Metanephros (tissue), 2 donors: ENCODE measurements around the gene BSN. TPM values are rescaled to one million over a fixed set of nuclear protein-coding genes. Genes with fewer than 3 reads are reported as not detected.

Experiments
- small RNA-seq: library from RNA; depleted of rRNA; stranded (forward); fragments of <200 nt; gene quantifications from one replicate; pipeline ENCODE3, GENCODE V24; 2014; ENCODE audit warnings: low replicate concordance
- total RNA-seq: library from RNA; depleted of rRNA; stranded (reverse); fragments of >200 nt; gene quantifications from one replicate; pipeline ENCODE4 v1.2.3, GENCODE V29; 2014

The BSN gene
- 1.5 TPM for total RNA-seq

GRCh38 chr3:49553692-49554632 is at the start of gene BSN:
TSS of gene BSN (plus strand) at chr3:49554477. CDS start at chr3:49554603, 126 bp downstream.

DNA sequence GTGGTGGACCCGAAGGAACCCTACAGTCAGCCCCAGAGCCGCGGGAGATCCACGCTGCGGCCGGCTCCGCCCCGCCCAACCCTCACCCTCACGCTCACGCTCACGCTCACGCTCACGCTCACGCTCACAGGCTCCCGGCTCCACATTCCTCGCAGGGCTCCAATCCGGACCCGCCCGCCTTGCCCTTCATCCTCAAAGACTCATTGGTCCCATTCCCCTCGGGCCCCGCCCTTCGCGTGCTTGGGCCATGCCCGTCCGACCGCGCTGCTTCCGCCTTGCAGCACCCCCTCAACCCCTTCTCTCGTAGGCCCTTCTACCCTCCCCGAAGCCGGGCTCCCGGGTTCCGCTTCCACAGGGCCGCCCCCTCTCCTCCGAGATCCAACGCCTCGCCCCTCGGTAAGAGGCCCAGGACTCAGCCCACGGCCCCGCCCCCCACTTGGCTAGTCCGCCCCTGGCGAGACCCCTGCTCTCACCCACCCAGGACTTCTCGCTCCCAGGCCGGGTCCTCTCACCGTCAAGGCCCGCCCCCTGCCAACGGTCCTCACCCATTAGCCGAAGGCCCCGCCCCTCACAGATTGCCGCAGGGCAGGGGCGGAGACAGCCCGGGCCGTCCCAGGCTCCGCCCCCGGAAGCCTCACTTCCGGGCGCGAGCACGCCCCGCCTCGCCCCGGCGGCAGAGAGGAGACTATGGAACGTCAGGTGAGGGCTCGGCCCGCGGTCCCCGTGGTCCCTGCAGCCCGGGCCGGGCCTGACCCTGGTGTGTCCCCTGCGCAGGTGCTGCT is 119.6 kb downstream of the BSN start, which contains the start of gene APEH:
TSS of gene APEH (plus strand) at position 637 of the 782 bp plus-strand sequence. CDS start at position 688, 51 bp downstream.

DNA sequence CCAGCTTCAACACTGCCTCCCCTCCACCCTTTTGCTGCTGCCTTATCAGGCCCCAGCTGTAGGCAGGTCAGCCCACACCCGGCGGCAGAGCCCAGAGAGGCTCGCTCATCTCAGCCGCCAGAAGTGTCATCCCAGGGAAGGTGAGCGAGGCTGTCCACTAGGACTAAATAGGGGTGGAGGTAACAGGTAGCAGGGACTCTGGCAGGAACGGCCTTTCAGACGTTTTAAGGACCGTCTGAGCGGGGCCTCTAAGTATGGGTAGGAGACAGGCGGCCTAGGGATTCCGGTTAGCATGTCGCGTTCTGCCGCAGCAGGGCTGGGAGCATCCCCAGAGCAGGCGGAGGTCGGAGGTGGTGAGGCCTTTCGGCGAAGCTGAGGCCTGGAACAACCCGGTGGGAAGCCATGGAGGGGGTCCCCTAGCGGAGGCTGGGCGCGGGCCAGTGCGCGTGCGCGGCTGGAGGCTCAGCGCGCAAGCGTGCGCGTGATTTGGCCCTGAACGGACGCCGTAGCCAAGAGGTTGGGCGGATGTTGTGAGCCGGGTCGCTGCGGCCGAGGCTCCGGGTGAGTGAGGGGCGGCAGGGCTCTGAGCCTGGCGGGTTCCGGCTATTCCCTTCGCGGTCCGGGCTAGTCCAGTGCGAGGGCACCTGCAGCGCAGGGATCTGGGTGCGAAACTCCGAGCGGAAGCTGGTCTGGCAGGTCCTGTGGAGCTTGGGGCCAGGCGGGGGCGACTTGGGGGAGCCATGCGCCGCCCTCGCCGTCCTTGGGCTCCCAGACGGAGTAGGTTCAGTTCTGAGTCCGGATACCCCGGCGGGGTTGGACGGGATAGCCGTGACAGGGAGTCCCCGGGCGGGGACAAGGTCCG is 135.0 kb downstream of the BSN start, which contains the start of the genes MST1 and RNF123:
TSS of gene MST1 (minus strand) at position 429 of the 862 bp plus-strand sequence. CDS start 783 bp downstream, outside the sequence.
TSS of gene RNF123 (plus strand) at position 512 of the 862 bp plus-strand sequence. CDS start 1,609 bp downstream, outside the sequence.

DNA sequence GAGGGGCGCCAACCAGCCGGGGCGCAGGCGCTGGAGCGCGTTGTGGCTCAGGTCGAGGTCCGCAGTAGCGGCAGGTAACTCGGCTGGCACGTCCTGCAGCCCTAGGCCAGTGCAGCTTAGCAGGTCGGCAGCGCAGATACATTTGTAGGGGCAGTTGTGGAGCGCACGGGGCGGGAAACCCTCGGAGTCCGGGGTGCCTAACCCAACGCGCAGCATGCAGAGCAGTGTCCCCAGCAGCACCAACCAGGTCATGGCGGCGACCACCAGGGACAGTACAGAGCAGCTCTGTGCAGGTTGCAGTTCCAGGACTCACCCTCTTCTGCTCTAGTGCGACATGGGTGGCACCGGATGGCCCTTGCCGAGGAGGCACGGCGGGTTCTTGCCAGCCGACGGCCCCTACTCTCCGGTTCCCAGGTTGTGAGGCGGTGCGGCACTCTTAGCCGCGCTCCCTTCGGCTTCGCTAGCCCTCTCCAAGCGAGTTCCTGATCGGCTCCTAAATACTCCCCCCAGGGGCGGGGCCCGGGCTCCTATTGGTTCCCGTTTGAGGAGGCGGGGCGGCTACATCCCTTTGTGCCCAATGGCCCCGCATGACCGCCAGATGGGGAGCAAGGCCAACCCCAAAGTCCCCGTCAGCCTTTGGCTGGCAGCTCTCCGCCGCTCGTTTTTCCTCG is 165.1 kb downstream of the BSN start, which contains the start of gene AMIGO3:
TSS of gene AMIGO3 (minus strand) at position 471 of the 671 bp plus-strand sequence. CDS start at position 252, 219 bp downstream.

Small RNAs within 50 kb of the gene (small RNA-seq; reads per million reads assigned to genes)
- gene AMIGO3 = not detected

Other genes starting within 250 kb of the BSN start
- 41.9 TPM for gene USP4, start 214.4 kb upstream of the BSN start, total RNA-seq
- gene GPX1, start 196.1 kb upstream of the BSN start, total RNA-seq = 118 TPM
- gene RHOA, start 142.5 kb upstream of the BSN start, total RNA-seq = 299 TPM
- 35.4 TPM for gene TCTA, start 142.1 kb upstream of the BSN start, total RNA-seq
- 25.1 TPM for gene AMT, start 132.0 kb upstream of the BSN start, total RNA-seq
- gene NICN1, start 125.2 kb upstream of the BSN start, total RNA-seq = 14.8 TPM
- gene DAG1, start 84.2 kb upstream of the BSN start, total RNA-seq = 94.5 TPM
- 104 TPM for gene APEH, start 119.9 kb downstream of the BSN start, total RNA-seq
- gene MST1, start 135.0 kb downstream of the BSN start, total RNA-seq = 47.9 TPM
- 35.7 TPM for gene RNF123, start 135.1 kb downstream of the BSN start, total RNA-seq
- 0.41 TPM for gene AMIGO3, start 165.2 kb downstream of the BSN start, total RNA-seq
- 23.7 TPM for gene GMPPB, start 169.5 kb downstream of the BSN start, total RNA-seq
- gene IP6K1, start 232.1 kb downstream of the BSN start, total RNA-seq = 58.5 TPM
- gene CDHR4, start 245.4 kb downstream of the BSN start, total RNA-seq = 0.35 TPM
- gene INKA1, start 248.8 kb downstream of the BSN start, total RNA-seq = 9.1 TPM